ENCODE results near the gene NEMP2.
A peak's percentile ranks its signal among the peaks of the same experiment; 100 is the strongest.

Gene NEMP2

GRCh38 chr2:190554357-190555006 is 20.0 kb upstream of the NEMP2 start:
- no peak for DNase-seq (ENCODE audit: low read depth)

GRCh38 chr2:190553254-190553653 is 18.7 kb upstream of the NEMP2 start:
- DNase-seq (ENCODE audit: low read depth), result no peak

- no peak for DNase-seq (ENCODE audit: low read depth)
Observed at GRCh38 chr2:190551928-190552327, 17.4 kb upstream of the NEMP2 start.

GRCh38 chr2:190550137-190550536 is 15.6 kb upstream of the NEMP2 start:
- DNase-seq (ENCODE audit: low read depth), result no peak

- no peak for DNase-seq (ENCODE audit: low read depth)
Observed at GRCh38 chr2:190547886-190548285, 13.4 kb upstream of the NEMP2 start.

- DNase-seq (ENCODE audit: low read depth), result no peak
Observed at GRCh38 chr2:190546734-190547133, 12.2 kb upstream of the NEMP2 start.

GRCh38 chr2:190545555-190546385 is 11.2 kb upstream of the NEMP2 start:
- DNase-seq (ENCODE audit: low read depth), result no peak

GRCh38 chr2:190545093-190545492 is 10.6 kb upstream of the NEMP2 start:
- DNase-seq (ENCODE audit: low read depth), result no peak

DNA sequence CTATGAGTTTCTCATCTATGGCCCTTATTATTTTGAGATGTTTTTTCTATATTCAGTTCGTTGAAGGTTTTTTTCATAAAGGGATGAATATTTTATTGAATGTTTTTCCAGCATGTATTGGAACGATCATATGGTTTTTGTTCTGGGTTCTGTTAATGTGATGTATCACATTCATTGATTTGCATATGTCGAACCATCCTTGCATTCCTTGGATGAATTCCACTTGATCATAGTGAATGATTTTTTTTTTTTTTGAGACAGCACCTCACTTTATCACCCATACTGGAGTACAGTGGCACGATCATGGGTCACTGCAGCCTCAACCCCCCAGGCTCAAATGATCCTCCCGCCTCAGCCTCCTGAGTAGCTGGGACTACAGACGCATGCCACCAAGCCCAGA is 5.5 kb upstream of the NEMP2 start:
- DNase-seq (ENCODE audit: low read depth), result no peak

DNA sequence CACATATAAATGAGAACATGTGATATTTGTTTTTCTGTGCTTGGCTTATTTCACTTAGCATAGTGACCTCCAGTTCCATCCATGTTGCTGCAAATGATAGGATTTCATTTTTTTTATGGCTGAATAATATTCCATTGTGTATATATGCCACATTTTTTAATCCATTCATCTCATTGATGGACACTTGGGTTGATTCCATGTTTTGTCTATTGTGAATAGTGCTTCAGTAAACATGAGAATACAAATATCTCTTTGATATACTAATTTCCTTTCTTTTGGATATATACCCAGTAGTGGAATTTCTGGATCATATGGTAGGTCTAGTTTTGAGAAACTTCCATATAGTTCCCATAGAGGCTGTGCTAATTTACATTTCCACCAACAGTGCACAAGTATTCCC is 3.7 kb upstream of the NEMP2 start:
- DNase-seq (ENCODE audit: low read depth), result no peak

GRCh38 chr2:190537765-190538164 is 3.2 kb upstream of the NEMP2 start:
- DNase-seq (ENCODE audit: low read depth), result no peak

- DNase-seq (ENCODE audit: low read depth), result no peak
Observed at GRCh38 chr2:190535586-190535985, 1.1 kb upstream of the NEMP2 start.

DNA sequence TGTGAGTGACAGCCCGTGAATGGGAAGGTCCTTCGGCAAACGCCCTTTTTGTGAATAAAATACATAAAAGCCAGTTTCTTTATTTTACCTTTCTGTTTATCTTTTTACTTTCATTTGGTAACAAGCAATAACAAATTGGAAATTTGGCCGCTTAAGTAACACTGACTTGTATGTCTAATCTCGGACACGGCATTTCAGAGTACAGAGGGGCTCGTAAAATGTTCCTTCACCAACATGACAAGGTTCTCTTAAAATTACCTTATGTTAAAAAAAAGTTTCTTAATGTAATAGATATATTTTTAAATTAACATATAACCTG is 558 bp upstream of the NEMP2 start:
- DNase-seq (ENCODE audit: low read depth), result no peak

- DNase-seq (ENCODE audit: low read depth), result peak; percentile 21
Observed at GRCh38 chr2:190533968-190534309, 583 bp downstream of the NEMP2 start.

GRCh38 chr2:190533175-190533967 is 1.2 kb downstream of the NEMP2 start:
- no peak for DNase-seq (ENCODE audit: low read depth)

DNA sequence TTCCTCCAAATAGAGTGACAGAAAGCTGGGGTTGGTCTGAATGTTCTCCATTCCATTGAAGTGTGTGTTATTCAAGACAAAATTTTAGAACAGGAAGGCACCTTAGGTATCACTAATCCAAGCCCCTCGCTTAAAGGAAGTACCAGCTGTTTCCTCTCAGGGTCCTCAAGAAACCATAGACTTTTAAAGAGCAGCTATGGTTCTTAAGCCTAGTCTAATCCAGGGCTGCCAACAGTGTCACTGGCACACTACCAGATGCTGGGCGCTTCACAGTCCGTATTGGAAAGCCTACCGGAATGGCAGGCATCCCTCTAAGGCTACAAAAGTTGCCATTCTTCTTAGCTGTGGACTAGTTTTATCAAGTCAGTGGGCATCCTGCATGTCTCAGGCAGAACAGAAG is 1.9 kb downstream of the NEMP2 start:
- no peak for DNase-seq (ENCODE audit: low read depth)

- DNase-seq (ENCODE audit: low read depth), result no peak
Observed at GRCh38 chr2:190530248-190530900, 4.1 kb downstream of the NEMP2 start.

GRCh38 chr2:190529486-190530247 is 4.9 kb downstream of the NEMP2 start:
- DNase-seq (ENCODE audit: low read depth), result no peak

GRCh38 chr2:190528521-190529001 is 6.0 kb downstream of the NEMP2 start:
- DNase-seq (ENCODE audit: low read depth), result no peak

GRCh38 chr2:190527918-190528317 is 6.6 kb downstream of the NEMP2 start:
- DNase-seq (ENCODE audit: low read depth), result no peak

DNA sequence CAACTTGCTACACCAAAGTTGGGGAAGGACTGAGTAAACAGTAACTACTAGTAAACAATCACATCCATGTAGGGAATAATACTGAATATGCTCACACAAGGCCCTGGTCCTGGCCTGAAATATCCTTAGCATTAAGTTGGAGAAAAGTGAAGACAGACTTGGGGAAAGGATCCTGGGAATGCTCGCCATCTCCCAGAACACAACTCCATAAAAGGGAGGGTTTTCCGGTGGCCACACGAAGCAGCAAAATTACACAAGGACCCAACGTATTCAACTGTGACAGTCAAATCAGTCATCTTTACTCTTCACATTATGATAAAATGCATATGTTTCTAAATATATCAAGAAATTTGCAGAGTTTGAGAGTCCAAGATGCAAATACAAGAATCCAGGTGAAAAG is 7.3 kb downstream of the NEMP2 start:
- no peak for DNase-seq (ENCODE audit: low read depth)

Data from stimulated activated CD8-positive, alpha-beta memory T cell treated with anti-CD3 and anti-CD28 coated beads, Interleukin-7, amount 100 ng/mL, for 24 hours (primary cell).